ENCODE data around the gene SF3B4.

SF3B4 gene

GRCh38 chr1:149884433-149885338 lies 42.9 kb downstream of the SF3B4 start:
- no peak for ATAC-seq
- TF ChIP-seq, protein P1, sequence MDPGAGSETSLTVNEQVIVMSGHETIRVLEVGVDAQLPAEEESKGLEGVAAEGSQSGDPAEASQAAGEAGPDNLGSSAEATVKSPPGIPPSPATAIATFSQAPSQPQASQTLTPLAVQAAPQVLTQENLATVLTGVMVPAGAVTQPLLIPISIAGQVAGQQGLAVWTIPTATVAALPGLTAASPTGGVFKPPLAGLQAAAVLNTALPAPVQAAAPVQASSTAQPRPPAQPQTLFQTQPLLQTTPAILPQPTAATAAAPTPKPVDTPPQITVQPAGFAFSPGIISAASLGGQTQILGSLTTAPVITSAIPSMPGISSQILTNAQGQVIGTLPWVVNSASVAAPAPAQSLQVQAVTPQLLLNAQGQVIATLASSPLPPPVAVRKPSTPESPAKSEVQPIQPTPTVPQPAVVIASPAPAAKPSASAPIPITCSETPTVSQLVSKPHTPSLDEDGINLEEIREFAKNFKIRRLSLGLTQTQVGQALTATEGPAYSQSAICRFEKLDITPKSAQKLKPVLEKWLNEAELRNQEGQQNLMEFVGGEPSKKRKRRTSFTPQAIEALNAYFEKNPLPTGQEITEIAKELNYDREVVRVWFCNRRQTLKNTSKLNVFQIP (CRISPR knock-in tag; IDR thresholded peaks at IDR 0.05; ENCODE audit: borderline replicate concordance, low read depth) = no peak
- TF ChIP-seq ISL1 (CRISPR knock-in tag; IDR thresholded peaks at IDR 0.05) = no peak

DNA sequence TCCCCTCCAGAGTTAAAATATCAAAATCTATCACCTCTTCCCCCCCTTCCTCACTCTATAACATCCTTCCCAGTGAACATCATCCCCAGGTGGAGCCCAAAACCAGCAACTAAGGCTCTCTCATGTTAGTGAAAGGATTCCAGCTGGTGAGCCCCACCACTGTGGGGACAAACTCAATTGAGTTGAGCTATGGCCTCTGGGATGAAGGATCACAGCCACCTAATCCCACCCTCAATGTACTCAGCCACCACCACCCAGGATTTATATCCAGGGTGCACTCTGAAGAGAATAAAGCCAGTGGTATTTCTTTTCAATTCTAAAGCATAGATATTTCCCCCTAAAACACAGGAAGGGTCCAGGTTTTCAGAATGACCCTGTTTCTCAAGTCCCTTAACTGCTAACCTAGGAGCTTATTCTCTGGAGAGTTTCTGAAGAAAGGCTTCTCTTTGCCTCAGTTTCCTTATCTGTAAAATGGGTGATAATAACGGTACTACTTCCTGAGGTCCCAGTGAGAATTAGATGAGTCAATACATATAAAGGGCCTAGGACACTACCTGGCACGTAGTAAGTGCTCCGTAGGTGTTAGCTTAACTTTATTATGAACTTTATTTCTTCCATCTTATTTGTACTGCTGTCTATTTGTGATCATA lies 43.9 kb downstream of the SF3B4 start:
- ATAC-seq = no peak
- TF ChIP-seq TOX (CRISPR knock-in tag; IDR thresholded peaks at IDR 0.05; ENCODE audit: borderline replicate concordance) = no peak
- no peak for TF ChIP-seq TSHZ2 (CRISPR knock-in tag; IDR thresholded peaks at IDR 0.05)
- TF ChIP-seq BACH2 (CRISPR knock-in tag; IDR thresholded peaks at IDR 0.05; ENCODE audit: borderline replicate concordance) = no peak
- no peak for TF ChIP-seq ZFP3 (CRISPR knock-in tag; IDR thresholded peaks at IDR 0.05)
- no peak for TF ChIP-seq ARNTL (CRISPR knock-in tag; IDR thresholded peaks at IDR 0.05; ENCODE audit: borderline replicate concordance, low read depth)
- no peak for TF ChIP-seq ESRRG (CRISPR knock-in tag; IDR thresholded peaks at IDR 0.05)
- no peak for TF ChIP-seq ZNF8 (CRISPR knock-in tag; IDR thresholded peaks at IDR 0.05)
- TF ChIP-seq TCF4 (CRISPR knock-in tag; IDR thresholded peaks at IDR 0.05; ENCODE audit: borderline replicate concordance) = no peak

- TF ChIP-seq, protein P2, sequence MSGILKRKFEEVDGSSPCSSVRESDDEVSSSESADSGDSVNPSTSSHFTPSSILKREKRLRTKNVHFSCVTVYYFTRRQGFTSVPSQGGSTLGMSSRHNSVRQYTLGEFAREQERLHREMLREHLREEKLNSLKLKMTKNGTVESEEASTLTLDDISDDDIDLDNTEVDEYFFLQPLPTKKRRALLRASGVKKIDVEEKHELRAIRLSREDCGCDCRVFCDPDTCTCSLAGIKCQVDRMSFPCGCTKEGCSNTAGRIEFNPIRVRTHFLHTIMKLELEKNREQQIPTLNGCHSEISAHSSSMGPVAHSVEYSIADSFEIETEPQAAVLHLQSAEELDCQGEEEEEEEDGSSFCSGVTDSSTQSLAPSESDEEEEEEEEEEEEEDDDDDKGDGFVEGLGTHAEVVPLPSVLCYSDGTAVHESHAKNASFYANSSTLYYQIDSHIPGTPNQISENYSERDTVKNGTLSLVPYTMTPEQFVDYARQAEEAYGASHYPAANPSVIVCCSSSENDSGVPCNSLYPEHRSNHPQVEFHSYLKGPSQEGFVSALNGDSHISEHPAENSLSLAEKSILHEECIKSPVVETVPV (CRISPR knock-in tag; IDR thresholded peaks at IDR 0.05) = no peak
- no peak for TF ChIP-seq TSHZ2 (CRISPR knock-in tag; IDR thresholded peaks at IDR 0.05)
- TF ChIP-seq CREB5 (CRISPR knock-in tag; IDR thresholded peaks at IDR 0.05; ENCODE audit: low read depth) = no peak
- no peak for TF ChIP-seq ZNF8 (CRISPR knock-in tag; IDR thresholded peaks at IDR 0.05)
- TF ChIP-seq TOX (CRISPR knock-in tag; IDR thresholded peaks at IDR 0.05; ENCODE audit: borderline replicate concordance) = no peak
- TF ChIP-seq, protein P3, sequence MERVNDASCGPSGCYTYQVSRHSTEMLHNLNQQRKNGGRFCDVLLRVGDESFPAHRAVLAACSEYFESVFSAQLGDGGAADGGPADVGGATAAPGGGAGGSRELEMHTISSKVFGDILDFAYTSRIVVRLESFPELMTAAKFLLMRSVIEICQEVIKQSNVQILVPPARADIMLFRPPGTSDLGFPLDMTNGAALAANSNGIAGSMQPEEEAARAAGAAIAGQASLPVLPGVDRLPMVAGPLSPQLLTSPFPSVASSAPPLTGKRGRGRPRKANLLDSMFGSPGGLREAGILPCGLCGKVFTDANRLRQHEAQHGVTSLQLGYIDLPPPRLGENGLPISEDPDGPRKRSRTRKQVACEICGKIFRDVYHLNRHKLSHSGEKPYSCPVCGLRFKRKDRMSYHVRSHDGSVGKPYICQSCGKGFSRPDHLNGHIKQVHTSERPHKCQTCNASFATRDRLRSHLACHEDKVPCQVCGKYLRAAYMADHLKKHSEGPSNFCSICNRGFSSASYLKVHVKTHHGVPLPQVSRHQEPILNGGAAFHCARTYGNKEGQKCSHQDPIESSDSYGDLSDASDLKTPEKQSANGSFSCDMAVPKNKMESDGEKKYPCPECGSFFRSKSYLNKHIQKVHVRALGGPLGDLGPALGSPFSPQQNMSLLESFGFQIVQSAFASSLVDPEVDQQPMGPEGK (CRISPR knock-in tag; IDR thresholded peaks at IDR 0.05; ENCODE audit: borderline replicate concordance) = no peak
- no peak for TF ChIP-seq SNAI2 (CRISPR knock-in tag; IDR thresholded peaks at IDR 0.05)
- no peak for TF ChIP-seq TCF4 (CRISPR knock-in tag; IDR thresholded peaks at IDR 0.05; ENCODE audit: borderline replicate concordance)
- TF ChIP-seq ARNTL (CRISPR knock-in tag; IDR thresholded peaks at IDR 0.05; ENCODE audit: borderline replicate concordance, low read depth) = no peak
- TF ChIP-seq ZFP3 (CRISPR knock-in tag; IDR thresholded peaks at IDR 0.05) = no peak
- TF ChIP-seq BACH2 (CRISPR knock-in tag; IDR thresholded peaks at IDR 0.05; ENCODE audit: borderline replicate concordance) = no peak
- TF ChIP-seq OSR1 (CRISPR knock-in tag; IDR thresholded peaks at IDR 0.05) = no peak
- TF ChIP-seq RARB (CRISPR knock-in tag; IDR thresholded peaks at IDR 0.05) = no peak
- TF ChIP-seq PPARA (CRISPR knock-in tag; IDR thresholded peaks at IDR 0.05; ENCODE audit: borderline replicate concordance) = no peak
- TF ChIP-seq ESRRG (CRISPR knock-in tag; IDR thresholded peaks at IDR 0.05) = no peak
- no peak for TF ChIP-seq GLIS3 (CRISPR knock-in tag; IDR thresholded peaks at IDR 0.05)
- no peak for TF ChIP-seq ZFP30 (CRISPR knock-in tag; IDR thresholded peaks at IDR 0.05)
- no peak for TF ChIP-seq ZNF70 (CRISPR knock-in tag; IDR thresholded peaks at IDR 0.05)
- ATAC-seq = no peak
Observed at GRCh38 chr1:149881876-149882275, 45.7 kb downstream of the SF3B4 start.

Measured in SK-N-SH treated with all-trans-retinoic acid at 6 μM for 48 hours (cell line).